OCI-LY7 (cell line): ENCODE data around the gene ARHGEF3. TPM values are rescaled to one million over a fixed set of nuclear protein-coding genes. Genes with fewer than 3 reads are reported as not detected.
"Not testable (repeated sequence)": the region's sequence is repeated elsewhere in the genome, so short reads cannot be mapped to it uniquely, and the experiment has no call there.

Experiments
- BruUV-seq: library from RNA; stranded (reverse); fragments of 400-500 nt; replicated peaks from 2 replicates; lab custom pipeline; 2021; lab: Mats Ljungman, UMichigan
- CTCF ChIA-PET: fragments of 300-600 bp; sonication (Branson Sonifier 250); formaldehyde crosslinking; loops from one replicate; lab custom pipeline; 2022; ENCODE audit warnings: antibody characterized with exemption; ENCODE audit not compliant: unreplicated experiment; lab: Charles Lee
- POLR2A ChIA-PET: fragments of 300-600 bp; sonication (Branson Sonifier 250); formaldehyde crosslinking; loops from one replicate; lab custom pipeline; 2022; ENCODE audit warnings: antibody characterized with exemption; lab: Charles Lee
- DNase-seq: peaks from one replicate; pipeline ENCODE4 v3.0.0-alpha.2; 2015; ENCODE audit warnings: low spot score
- H2AFZ ChIP-seq: fragments of 200-600 bp; sonication (generic), shearing (Covaris generic); 2 replicates; pipeline ENCODE4 v1.6.1; 2014; ENCODE audit warnings: mild to moderate bottlenecking, antibody characterized with exemption, low read length, moderate library complexity
- H3K27ac ChIP-seq: fragments of 200-600 bp; sonication (generic); 2 replicates; pipeline ENCODE4 v1.5.1; 2014; ENCODE audit warnings: mixed run types, low read depth, mild to moderate bottlenecking, moderate library complexity, low read length, inconsistent platforms; ENCODE audit not compliant: poor library complexity, severe bottlenecking
- H3K36me3 ChIP-seq: fragments of 200-600 bp; sonication (generic); 2 replicates; pipeline ENCODE4 v1.6.1; 2014; ENCODE audit warnings: mild to moderate bottlenecking, antibody characterized with exemption, low read length, moderate library complexity, mixed read lengths; ENCODE audit not compliant: insufficient read depth
- H3K4me1 ChIP-seq: fragments of 200-600 bp; sonication (generic); 2 replicates; pipeline ENCODE4 v1.5.1; 2014; ENCODE audit warnings: mild to moderate bottlenecking, low read length; ENCODE audit not compliant: insufficient read depth, poor library complexity, severe bottlenecking
- H3K4me2 ChIP-seq: fragments of 200-600 bp; sonication (generic); 2 replicates; pipeline ENCODE4 v1.6.1; 2014; ENCODE audit warnings: mild to moderate bottlenecking, low read length
- H3K4me3 ChIP-seq: fragments of 200-600 bp; sonication (generic); 2 replicates; pipeline ENCODE4 v1.5.1; 2014; ENCODE audit warnings: mild to moderate bottlenecking, low read depth, low read length; ENCODE audit not compliant: poor library complexity, severe bottlenecking
- H3K79me2 ChIP-seq: fragments of 200-600 bp; sonication (generic); 2 replicates; pipeline ENCODE4 v1.6.1; 2016; ENCODE audit warnings: low read depth, mild to moderate bottlenecking, low read length, moderate library complexity, mixed read lengths; ENCODE audit not compliant: insufficient read depth
- H3K9me2 ChIP-seq: fragments of 200-600 bp; sonication (generic); 2 replicates; pipeline ENCODE4 v1.6.1; 2016; ENCODE audit warnings: mild to moderate bottlenecking, low read length, mixed read lengths; ENCODE audit not compliant: insufficient read depth
- H3K9me3 ChIP-seq: fragments of 200-600 bp; sonication (generic); 2 replicates; pipeline ENCODE4 v1.6.1; 2014; ENCODE audit warnings: mild to moderate bottlenecking, mixed run types, low read length, mixed read lengths
- H4K20me1 ChIP-seq: fragments of 200-600 bp; sonication (generic); 2 replicates; pipeline ENCODE4 v1.6.1; 2014; ENCODE audit warnings: mild to moderate bottlenecking, antibody characterized with exemption, low read length, moderate library complexity, mixed read lengths; ENCODE audit not compliant: insufficient read depth
- CTCF ChIP-seq: fragments of 200-600 bp; sonication (generic); conservative IDR thresholded peaks from 2 replicates; pipeline ENCODE4 v1.5.1; 2014; ENCODE audit warnings: mild to moderate bottlenecking, antibody characterized with exemption, low read length, moderate library complexity, mixed read lengths
- EZH2phosphoT487 ChIP-seq: fragments of 200-600 bp; sonication (generic); IDR thresholded peaks from 2 replicates; pipeline ENCODE4 v1.6.1; 2018; ENCODE audit warnings: low read depth, borderline replicate concordance, mild to moderate bottlenecking, mixed run types, antibody characterized with exemption, low read length, moderate library complexity, mixed read lengths
- intact Hi-C: fragments of 100-400 bp; cut with micrococcal nuclease; formaldehyde crosslinking; loops from one replicate; pipeline ENCODE4 v1.10.0; 2022; ENCODE audit not compliant: unreplicated experiment
- total RNA-seq, 2 experiments: library from RNA; depleted of rRNA in 1 of 2; stranded (reverse); fragments of >200 nt in 1 of 2; shearing (Covaris generic) in 1 of 2; gene quantifications; 2 replicates each; pipeline ENCODE4 v1.2.3, GENCODE V29; 2014 to 2022

Gene ARHGEF3
- total RNA-seq, 2 experiments from 2014 or later = 14.1 to 26.9 TPM

GRCh38 chr3:56761023-56761422, 40.7 kb downstream of the ARHGEF3 start:
- BruUV-seq = no TSS peak

GRCh38 chr3:56759532-56759931, 42.2 kb downstream of the ARHGEF3 start:
- POLR2A ChIA-PET = interaction anchor here (0.6 to 1.5 kb wide), 2 partner anchors 23 to 40 kb away, joined by 3 to 4 read pairs; no protein-coding TSS in a partner anchor
- no peak overlapping the region for H3K27ac ChIP-seq
- H3K9me2 ChIP-seq = no peaks in the 10 kb centered on the region
- CTCF ChIA-PET = no interaction called here
- no peak overlapping the region for H2AFZ ChIP-seq
- no peak for DNase-seq
- no peaks in the 10 kb centered on the region for H3K9me3 ChIP-seq
- intact Hi-C loops = no loop called here
- H3K36me3 ChIP-seq = no peaks in the 10 kb centered on the region
- TF ChIP-seq EZH2phosphoT487 (no peak), CTCF (no peak)
- H3K79me2 ChIP-seq = no peaks in the 10 kb centered on the region
- H3K4me3 ChIP-seq = no peak overlapping the region
- H4K20me1 ChIP-seq = no peaks in the 10 kb centered on the region
- H3K4me1 ChIP-seq = peaks cover 23% of the 10 kb centered on the region
- no TSS peak for BruUV-seq
- no peak overlapping the region for H3K4me2 ChIP-seq

More at GRCh38 chr3:56761023-56761422, 40.7 kb downstream of the ARHGEF3 start:
- Histone ChIP-seq H3K9me2 (no peaks in the 10 kb centered on the region), H3K4me1 (peaks cover 8% of the 10 kb centered on the region), H3K36me3 (no peaks in the 10 kb centered on the region), H3K27ac (no peak overlapping the region), H3K9me3 (no peaks in the 10 kb centered on the region), H3K79me2 (no peaks in the 10 kb centered on the region), H4K20me1 (no peaks in the 10 kb centered on the region), H3K4me3 (no peak overlapping the region), H2AFZ (no peak overlapping the region), H3K4me2 (no peak overlapping the region)
- intact Hi-C loops = no loop called here
- TF ChIP-seq CTCF (no peak), EZH2phosphoT487 (no peak)
- DNase-seq = no peak
- CTCF ChIA-PET = no interaction called here
- POLR2A ChIA-PET = interaction anchor here (0.6 to 0.9 kb wide), 2 partner anchors 12 to 13 kb away, joined by 3 to 4 read pairs; no protein-coding TSS in a partner anchor

GRCh38 chr3:56758539-56758981, 43.2 kb downstream of the ARHGEF3 start:
- ChIA-PET POLR2A (interaction anchor here (0.6 to 1.5 kb wide), 3 partner anchors 24 to 211 kb away, joined by 3 to 4 read pairs (median 3); no protein-coding TSS in a partner anchor), CTCF (interaction anchor here (1.4 kb wide), 1 partner anchor 31 kb away, joined by 3 read pairs; no protein-coding TSS in a partner anchor)
- Histone ChIP-seq H4K20me1 (no peaks in the 10 kb centered on the region), H3K79me2 (no peaks in the 10 kb centered on the region), H3K4me2 (no peak overlapping the region), H3K36me3 (peaks cover 3% of the 10 kb centered on the region), H2AFZ (no peak overlapping the region), H3K27ac (no peak overlapping the region), H3K4me3 (no peak overlapping the region), H3K9me3 (no peaks in the 10 kb centered on the region), H3K9me2 (no peaks in the 10 kb centered on the region), H3K4me1 (peaks cover 32% of the 10 kb centered on the region)
- no peak for DNase-seq
- no TSS peak for BruUV-seq
- intact Hi-C loops = no loop called here
- TF ChIP-seq EZH2phosphoT487 (no peak), CTCF (no peak)

GRCh38 chr3:56758042-56758441, 43.7 kb downstream of the ARHGEF3 start:
- intact Hi-C loops, BruUV-seq, H3K27ac ChIP-seq, H2AFZ ChIP-seq, H3K36me3 ChIP-seq, H3K79me2 ChIP-seq, H3K9me2 ChIP-seq, H3K9me3 ChIP-seq, H3K4me3 ChIP-seq, H3K4me2 ChIP-seq, H4K20me1 ChIP-seq, DNase-seq: not testable (repeated sequence)
- H3K4me1 ChIP-seq = peaks cover 36% of the 10 kb centered on the region
- CTCF ChIA-PET = interaction anchor here (1.4 kb wide), 1 partner anchor 32 kb away, joined by 3 read pairs; no protein-coding TSS in a partner anchor
- POLR2A ChIA-PET = interaction anchor here (0.7 to 1.1 kb wide), 2 partner anchors 54 to 58 kb away, joined by 3 read pairs; no protein-coding TSS in a partner anchor
